ENCODE results near the gene SRRM4.
"Not testable (repeated sequence)": the region's sequence is repeated elsewhere in the genome, so short reads cannot be mapped to it uniquely, and the experiment has no call there.

Gene SRRM4

DNA sequence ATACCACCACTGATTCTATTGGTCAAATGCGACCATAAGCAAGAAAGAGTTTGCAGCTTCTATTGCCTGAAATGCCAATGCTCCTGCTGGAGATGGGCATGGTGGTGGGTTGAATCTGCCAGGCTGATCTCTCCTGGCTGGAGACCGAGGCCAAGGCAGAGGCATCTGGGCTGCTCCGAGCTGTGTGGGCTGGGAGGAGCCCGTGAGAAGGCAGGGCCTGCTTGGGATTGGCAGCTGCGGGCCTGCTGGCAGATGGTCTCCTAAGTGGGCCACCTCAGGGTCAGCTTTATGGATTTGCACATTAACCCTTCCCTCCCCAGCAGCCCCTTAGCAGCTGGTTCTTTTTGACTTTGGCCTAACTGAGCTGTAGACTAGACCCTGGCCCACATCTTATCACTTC lies 25.4 kb downstream of the SRRM4 start:
- no peak overlapping the region for H3K4me3 ChIP-seq (ENCODE audit: low read depth, low read length)
- TF ChIP-seq, protein P1, sequence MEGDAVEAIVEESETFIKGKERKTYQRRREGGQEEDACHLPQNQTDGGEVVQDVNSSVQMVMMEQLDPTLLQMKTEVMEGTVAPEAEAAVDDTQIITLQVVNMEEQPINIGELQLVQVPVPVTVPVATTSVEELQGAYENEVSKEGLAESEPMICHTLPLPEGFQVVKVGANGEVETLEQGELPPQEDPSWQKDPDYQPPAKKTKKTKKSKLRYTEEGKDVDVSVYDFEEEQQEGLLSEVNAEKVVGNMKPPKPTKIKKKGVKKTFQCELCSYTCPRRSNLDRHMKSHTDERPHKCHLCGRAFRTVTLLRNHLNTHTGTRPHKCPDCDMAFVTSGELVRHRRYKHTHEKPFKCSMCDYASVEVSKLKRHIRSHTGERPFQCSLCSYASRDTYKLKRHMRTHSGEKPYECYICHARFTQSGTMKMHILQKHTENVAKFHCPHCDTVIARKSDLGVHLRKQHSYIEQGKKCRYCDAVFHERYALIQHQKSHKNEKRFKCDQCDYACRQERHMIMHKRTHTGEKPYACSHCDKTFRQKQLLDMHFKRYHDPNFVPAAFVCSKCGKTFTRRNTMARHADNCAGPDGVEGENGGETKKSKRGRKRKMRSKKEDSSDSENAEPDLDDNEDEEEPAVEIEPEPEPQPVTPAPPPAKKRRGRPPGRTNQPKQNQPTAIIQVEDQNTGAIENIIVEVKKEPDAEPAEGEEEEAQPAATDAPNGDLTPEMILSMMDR (IDR thresholded peaks at IDR 0.05; ENCODE audit: borderline replicate concordance, insufficient read depth, low read depth, low read length): no peak

DNA sequence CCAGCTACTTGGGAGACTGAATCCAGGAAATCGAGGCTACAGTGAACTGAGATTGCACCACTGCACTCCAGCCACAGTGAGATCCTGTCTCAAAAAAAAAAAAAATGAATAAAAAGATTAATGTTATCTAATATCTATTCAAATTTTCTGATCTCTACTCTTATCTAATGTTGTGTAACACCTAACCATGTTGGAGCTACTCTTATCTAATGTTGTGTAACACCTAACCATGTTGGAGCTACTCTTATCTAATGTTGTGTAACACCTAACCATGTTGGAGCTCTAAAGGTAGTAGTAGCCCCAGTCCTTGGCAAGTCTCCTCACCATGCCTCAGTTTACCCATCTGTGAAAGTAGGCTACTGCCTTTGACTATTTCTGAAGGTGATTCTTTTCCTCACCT lies 26.9 kb downstream of the SRRM4 start:
- not testable (repeated sequence) for H3K4me3 ChIP-seq (ENCODE audit: low read depth, low read length)

DNA sequence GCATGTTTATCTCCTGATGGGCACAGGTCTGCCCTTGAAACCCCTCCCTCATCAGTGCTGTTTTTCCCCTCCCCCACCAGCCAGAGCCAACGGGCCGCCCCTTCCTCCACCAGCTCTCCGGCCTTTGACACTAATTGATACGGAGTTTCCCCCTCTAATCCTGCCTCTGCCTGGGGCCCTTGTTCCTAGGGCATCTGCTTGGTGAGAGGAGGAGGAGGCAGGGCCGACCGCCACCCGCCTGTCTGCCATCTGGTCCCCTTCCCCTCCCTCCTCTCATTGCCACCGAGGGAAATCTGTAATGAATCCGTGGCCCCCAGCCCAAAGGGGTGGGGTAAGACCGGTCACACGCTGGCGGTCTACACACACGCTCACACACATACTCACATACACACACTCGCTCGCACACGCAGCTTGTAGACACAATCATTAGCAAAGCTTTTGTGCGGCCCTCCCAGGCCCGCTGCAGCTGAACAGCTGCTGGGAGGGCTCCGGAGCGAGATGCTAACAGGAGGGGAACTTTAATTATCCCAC lies 27.4 kb downstream of the SRRM4 start:
- no peak overlapping the region for H3K4me3 ChIP-seq (ENCODE audit: low read depth, low read length)
- TF ChIP-seq, protein P1 (IDR thresholded peaks at IDR 0.05; ENCODE audit: borderline replicate concordance, insufficient read depth, low read depth, low read length): no peak

DNA sequence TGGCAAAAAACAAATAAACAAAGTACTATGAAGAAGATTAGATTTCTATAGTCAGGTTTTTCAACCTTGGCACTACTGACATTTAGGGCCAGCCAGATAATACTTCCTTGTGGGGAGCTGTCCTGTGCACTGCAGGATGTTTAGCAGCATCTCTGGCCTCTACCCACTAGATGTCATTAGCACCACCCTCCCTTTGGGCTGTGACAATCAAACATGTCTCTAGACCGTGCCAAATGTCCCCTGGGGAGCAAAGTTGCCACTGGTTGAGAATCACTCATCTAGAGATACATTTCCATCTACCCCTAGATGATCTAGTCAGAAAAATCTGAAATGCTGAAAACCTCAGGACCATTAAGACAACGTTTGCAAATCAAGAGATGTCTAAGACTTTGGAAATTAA lies 29.9 kb downstream of the SRRM4 start:
- H3K4me3 ChIP-seq (ENCODE audit: low read depth, low read length): no peak overlapping the region
- TF ChIP-seq, protein P1 (IDR thresholded peaks at IDR 0.05; ENCODE audit: borderline replicate concordance, insufficient read depth, low read depth, low read length): no peak

DNA sequence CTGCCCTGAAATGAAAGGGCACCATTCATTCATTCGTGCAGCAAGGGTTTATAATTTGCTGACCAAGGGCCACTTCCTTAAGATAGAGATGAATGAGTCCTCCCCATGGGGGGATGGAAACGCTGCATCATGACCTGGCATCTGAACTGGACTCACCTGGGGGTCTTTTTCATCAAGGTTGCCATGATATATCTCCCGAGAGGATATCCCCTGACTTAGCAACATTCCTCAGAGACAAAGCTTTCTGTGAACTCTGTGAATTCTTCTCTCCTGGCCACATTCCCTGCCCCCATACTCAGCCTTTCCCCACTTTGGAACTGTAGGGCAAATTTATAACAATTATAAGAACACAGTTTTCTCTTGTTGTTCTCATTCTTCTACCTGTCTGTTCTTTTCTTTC lies 30.8 kb downstream of the SRRM4 start:
- H3K4me3 ChIP-seq (ENCODE audit: low read depth, low read length): no peak overlapping the region
- TF ChIP-seq, protein P1 (IDR thresholded peaks at IDR 0.05; ENCODE audit: borderline replicate concordance, insufficient read depth, low read depth, low read length): no peak

DNA sequence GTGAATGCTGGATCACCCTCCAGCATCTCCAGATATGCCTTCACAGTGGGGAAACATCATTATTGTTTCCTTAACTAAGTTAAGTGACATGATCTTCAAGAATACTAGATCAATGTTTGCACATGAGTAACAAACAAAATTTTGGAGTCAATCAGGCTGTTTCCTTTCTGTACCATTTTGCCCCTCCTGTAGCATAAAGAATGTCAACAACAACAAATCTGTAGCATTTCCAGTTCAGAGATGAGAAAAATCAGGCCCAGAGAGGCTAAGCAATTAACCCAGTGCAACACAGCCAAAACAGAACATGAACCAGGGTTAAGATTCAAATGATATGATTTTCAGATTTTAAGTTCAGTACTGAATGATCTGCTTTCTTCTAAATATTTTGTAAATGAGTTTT lies 31.7 kb downstream of the SRRM4 start:
- H3K4me3 ChIP-seq (ENCODE audit: low read depth, low read length): no peak overlapping the region
- TF ChIP-seq, protein P1 (IDR thresholded peaks at IDR 0.05; ENCODE audit: borderline replicate concordance, insufficient read depth, low read depth, low read length): no peak

DNA sequence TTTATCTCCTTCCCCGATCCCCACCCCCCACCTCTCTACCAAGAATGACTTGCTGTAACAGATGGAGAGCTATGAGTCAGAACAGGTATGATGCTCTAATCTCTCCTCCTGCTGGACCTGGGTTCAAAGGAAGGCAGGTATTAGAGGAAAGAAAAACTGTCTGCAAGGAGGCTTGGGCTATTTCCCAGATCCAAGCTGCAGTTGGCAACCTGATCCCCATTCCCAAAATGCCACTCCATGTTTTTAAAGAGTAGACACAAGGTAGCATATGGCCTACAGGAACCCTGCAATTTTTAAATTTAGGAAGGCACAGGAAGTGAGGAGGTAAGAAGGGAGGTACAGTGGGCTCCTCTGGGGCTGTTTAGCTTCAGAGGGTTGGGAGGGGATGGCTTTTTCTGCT lies 33.0 kb downstream of the SRRM4 start:
- TF ChIP-seq, protein P1 (IDR thresholded peaks at IDR 0.05; ENCODE audit: borderline replicate concordance, insufficient read depth, low read depth, low read length): no peak

DNA sequence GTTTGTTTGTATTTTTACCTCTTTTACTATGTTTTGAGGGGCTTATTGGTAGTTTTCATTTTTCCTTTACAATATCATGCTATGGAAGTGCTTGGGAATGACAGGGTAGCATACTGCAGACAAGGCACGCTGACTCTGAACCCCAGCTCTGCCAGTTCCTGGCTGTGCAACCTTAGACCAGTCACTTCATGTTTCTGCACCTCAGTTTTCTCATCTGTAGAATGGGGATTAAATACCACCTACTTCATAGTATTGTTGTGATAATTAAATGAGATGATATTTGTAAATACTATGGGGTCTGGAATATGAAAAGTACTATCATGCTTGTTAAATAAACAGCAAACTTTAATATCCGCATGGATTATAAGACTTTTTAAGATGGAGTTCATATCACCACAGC lies 35.4 kb downstream of the SRRM4 start:
- TF ChIP-seq, protein P1 (IDR thresholded peaks at IDR 0.05; ENCODE audit: borderline replicate concordance, insufficient read depth, low read depth, low read length): no peak

More for the DNA sequence above, 33.0 kb downstream of the SRRM4 start:
- no peak overlapping the region for H3K4me3 ChIP-seq (ENCODE audit: low read depth, low read length)

More for the DNA sequence above, 35.4 kb downstream of the SRRM4 start:
- H3K4me3 ChIP-seq (ENCODE audit: low read depth, low read length): no peak overlapping the region
